BJ (cell line): Measurements from ENCODE around the gene RRAS2. TPM values are rescaled to one million over a fixed set of nuclear protein-coding genes. Genes with fewer than 3 reads are reported as not detected.
"Not testable (repeated sequence)": the region's sequence is repeated elsewhere in the genome, so short reads cannot be mapped to it uniquely, and the experiment has no call there.

Experiments
- CTCF ChIA-PET: fragments of 350-600 bp; formaldehyde crosslinking; extraction: SDS; loops from one replicate; lab custom pipeline; 2021; ENCODE audit warnings: antibody characterized with exemption, inconsistent platforms; lab: Yijun Ruan, JAX
- POLR2A ChIA-PET: fragments of 300-600 bp; sonication (Branson Sonifier 250); formaldehyde crosslinking; extraction: SDS; loops from one replicate; lab custom pipeline; 2021; ENCODE audit warnings: antibody characterized with exemption; lab: Charles Lee
- DNase-seq: peaks from one replicate; pipeline ENCODE4 v3.0.0-alpha.2; 2011; ENCODE audit warnings: low read depth
- H3K27me3 ChIP-seq: 2 replicates; pipeline ENCODE4 v1.6.0; 2011; ENCODE audit warnings: low read length; ENCODE audit not compliant: control insufficient read depth, insufficient read depth
- H3K36me3 ChIP-seq: 2 replicates; pipeline ENCODE4 v1.5.1; 2011; ENCODE audit warnings: low read length; ENCODE audit not compliant: control insufficient read depth, insufficient read depth
- H3K4me3 ChIP-seq: 2 replicates; pipeline ENCODE4 v1.5.1; 2011; ENCODE audit warnings: low read depth, mild to moderate bottlenecking, control low read depth, low read length
- polyA minus RNA-seq: library from RNA; depleted of rRNA, polyadenylated mRNA; stranded (reverse); fragments of >200 nt; gene quantifications from 2 replicates; pipeline ENCODE4 v1.2.3, GENCODE V29; 2011; rRNA and poly(A)+ RNA removed
- polyA plus RNA-seq: library from polyadenylated mRNA; depleted of rRNA; stranded (reverse); fragments of >200 nt; gene quantifications from 2 replicates; pipeline ENCODE4 v1.2.3, GENCODE V29; 2011; rRNA removed
- TF ChIP-seq, protein P1 (sequence below): IDR thresholded peaks from 2 replicates; pipeline ENCODE4 v1.5.1; 2011; ENCODE audit warnings: low read depth, mild to moderate bottlenecking, control low read depth, inconsistent platforms, low read length, moderate library complexity; ENCODE audit not compliant: insufficient read depth

RRAS2 gene
- polyA plus RNA-seq (29.1 and 60.6 TPM in 2 replicates), polyA minus RNA-seq (16.2 and 18.0 TPM in 2 replicates)

DNA sequence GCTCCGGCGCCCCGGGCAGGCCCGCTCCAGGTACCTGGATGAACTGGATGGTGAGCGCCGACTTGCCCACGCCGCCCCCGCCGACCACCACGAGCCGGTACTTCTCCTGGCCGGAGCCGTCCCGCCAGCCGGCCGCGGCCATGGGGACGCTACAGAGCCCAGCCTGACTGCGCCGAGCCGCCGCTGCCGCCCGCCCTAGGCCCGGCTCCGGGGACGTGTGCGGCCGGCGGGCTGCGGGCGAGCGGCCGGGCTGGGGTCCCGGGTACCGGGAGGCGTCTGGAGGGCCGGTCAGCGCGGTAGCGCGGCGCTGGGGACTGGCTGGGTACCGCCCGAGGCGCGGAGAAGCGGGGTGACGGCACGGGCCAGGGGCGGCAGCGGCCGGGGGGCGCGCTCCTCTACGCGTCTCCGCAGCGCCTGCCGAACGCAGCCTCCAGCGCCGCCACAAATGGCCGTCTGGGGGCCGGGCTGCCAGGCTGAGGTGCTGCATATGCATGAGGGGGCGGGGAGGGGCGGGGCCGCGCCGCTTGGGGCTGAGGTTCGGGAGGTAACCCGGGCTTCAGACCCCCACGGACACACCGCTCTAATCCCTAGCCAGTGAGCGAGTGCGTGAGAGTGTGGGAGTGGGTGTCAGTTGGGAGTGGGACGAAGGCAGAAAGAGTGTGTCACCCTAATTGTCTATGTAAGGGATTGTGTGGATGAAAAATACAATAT is at the start of gene RRAS2:
RRAS2 (minus strand) TSS at position 455 of the 711 bp plus-strand sequence; CDS start at position 142, 313 bp downstream.
- DNase-seq = no peak
- CTCF ChIA-PET = interaction anchor here (2.3 kb wide), 1 partner anchor 55 kb away, joined by 7 read pairs; no protein-coding TSS in a partner anchor
- no peaks in the 10 kb centered on the region for H3K27me3 ChIP-seq
- POLR2A ChIA-PET = no interaction called here
- no peaks in the 10 kb centered on the region for H3K36me3 ChIP-seq
- TF ChIP-seq, protein P1, sequence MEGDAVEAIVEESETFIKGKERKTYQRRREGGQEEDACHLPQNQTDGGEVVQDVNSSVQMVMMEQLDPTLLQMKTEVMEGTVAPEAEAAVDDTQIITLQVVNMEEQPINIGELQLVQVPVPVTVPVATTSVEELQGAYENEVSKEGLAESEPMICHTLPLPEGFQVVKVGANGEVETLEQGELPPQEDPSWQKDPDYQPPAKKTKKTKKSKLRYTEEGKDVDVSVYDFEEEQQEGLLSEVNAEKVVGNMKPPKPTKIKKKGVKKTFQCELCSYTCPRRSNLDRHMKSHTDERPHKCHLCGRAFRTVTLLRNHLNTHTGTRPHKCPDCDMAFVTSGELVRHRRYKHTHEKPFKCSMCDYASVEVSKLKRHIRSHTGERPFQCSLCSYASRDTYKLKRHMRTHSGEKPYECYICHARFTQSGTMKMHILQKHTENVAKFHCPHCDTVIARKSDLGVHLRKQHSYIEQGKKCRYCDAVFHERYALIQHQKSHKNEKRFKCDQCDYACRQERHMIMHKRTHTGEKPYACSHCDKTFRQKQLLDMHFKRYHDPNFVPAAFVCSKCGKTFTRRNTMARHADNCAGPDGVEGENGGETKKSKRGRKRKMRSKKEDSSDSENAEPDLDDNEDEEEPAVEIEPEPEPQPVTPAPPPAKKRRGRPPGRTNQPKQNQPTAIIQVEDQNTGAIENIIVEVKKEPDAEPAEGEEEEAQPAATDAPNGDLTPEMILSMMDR = no peak
- H3K4me3 ChIP-seq = peak within 1 kb of the TSS; percentile 81

DNA sequence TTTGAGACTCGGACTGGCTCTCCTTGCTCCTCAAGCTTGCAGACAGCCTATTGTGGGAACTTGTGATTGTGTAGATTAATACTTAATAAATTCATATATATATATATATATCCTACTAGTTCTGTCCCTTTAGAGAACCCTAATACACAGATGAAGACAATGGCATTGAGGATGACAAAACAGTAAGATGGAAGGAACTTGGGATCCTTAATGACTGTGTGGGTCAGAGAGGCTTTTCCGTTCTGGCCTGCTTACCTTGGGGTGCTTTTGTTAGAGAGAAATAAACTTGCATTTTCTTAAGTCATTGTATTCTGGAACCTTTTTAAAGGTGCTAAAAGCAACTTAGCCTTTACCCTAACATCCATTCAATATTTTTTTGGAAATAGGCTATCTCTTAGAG is 49.6 kb upstream of the RRAS2 start:
- POLR2A ChIA-PET = interaction anchor here (0.5 kb wide), 1 partner anchor 328 kb away, joined by 11 read pairs; no protein-coding TSS in a partner anchor
- CTCF ChIA-PET = interaction anchor here (1.3 kb wide), 1 partner anchor 10 kb away, joined by 3 read pairs; no protein-coding TSS in a partner anchor

DNA sequence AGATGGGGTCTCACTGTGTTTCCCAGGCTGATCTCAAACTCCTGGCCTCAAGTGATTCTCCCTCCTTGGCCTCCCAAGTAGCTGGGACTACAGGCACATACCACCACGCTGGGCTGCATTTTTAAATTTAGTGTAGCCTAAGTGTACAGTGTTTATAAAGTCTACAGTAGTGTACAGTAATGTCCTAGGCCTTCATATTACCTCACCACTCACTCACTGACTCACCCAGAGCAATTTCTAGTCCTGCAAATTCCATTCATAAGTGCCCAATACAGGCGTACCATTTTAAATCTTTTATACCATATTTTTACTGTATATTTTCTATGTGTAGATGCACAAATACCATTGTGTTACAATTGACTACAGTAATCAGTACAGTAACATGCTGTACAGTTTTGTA is 47.1 kb upstream of the RRAS2 start:
- DNase-seq, H3K4me3 ChIP-seq, H3K36me3 ChIP-seq, H3K27me3 ChIP-seq, POLR2A ChIA-PET: not testable (repeated sequence)
- CTCF ChIA-PET = interaction anchor here (0.8 kb wide), 1 partner anchor 28 kb away, joined by 5 read pairs; no protein-coding TSS in a partner anchor

More for the DNA sequence above, 49.6 kb upstream of the RRAS2 start:
- no peaks in the 10 kb centered on the region for H3K36me3 ChIP-seq
- no peak for DNase-seq
- no peaks in the 10 kb centered on the region for H3K27me3 ChIP-seq
- TF ChIP-seq, protein P1 = no peak
- H3K4me3 ChIP-seq = no peak overlapping the region

DNA sequence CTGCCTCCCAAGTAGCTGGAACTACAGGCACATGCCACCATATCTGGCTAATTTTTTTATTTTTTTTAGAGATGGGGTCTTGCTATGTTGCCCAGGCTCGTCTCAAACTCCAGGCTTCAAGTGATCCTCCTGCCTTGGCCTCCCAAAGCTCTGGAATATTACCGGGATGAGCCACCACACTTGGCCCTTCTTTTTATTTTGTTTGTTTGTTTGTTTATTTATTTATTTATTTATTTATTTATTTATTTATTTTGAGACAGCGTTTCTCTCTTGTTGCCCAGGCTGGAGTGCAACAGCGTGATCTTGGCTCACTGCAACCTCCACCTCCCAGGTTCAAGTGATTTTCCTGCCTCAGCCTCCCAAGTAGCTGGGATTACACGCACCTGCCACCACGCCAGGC is 44.5 kb upstream of the RRAS2 start:
- H3K27me3 ChIP-seq, DNase-seq, H3K36me3 ChIP-seq, H3K4me3 ChIP-seq, POLR2A ChIA-PET, CTCF ChIA-PET: not testable (repeated sequence)

GRCh38 chr11:14399087-14399486 is 40.1 kb upstream of the RRAS2 start:
- ChIA-PET POLR2A (no interaction called here), CTCF (interaction anchor here (1.3 kb wide), 1 partner anchor 20 kb away, joined by 3 read pairs; no protein-coding TSS in a partner anchor)
- TF ChIP-seq, protein P1 = no peak
- no peaks in the 10 kb centered on the region for H3K27me3 ChIP-seq
- no peak overlapping the region for H3K4me3 ChIP-seq
- DNase-seq = no peak
- H3K36me3 ChIP-seq = no peaks in the 10 kb centered on the region

DNA sequence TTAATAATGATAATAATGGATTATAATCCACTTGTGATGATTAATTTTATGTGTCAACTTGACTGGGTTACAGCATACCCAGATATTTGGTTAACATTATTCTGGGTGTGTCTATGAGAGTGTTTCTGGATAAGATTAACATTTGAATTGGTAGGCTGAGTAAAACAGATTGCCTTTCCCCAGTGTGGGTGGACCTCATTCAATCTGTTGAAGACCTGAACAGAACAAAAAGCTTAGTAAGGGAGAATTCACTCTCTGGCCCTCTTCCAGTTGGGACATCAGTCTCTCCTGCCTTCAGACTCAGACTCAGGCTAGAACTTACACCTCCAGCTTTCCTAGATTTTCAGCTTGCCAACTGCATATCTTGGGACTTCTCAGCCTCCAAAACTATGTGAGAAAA is 37.3 kb upstream of the RRAS2 start:
- no peaks in the 10 kb centered on the region for H3K36me3 ChIP-seq
- ChIA-PET POLR2A (no interaction called here), CTCF (no interaction called here)
- no peak overlapping the region for H3K4me3 ChIP-seq
- no peaks in the 10 kb centered on the region for H3K27me3 ChIP-seq
- DNase-seq = no peak
- TF ChIP-seq, protein P1 = no peak
